Omental fat pad (tissue), 4 donors: ENCODE measurements around the gene NEDD4. TPM values are rescaled to one million over a fixed set of nuclear protein-coding genes. Genes with fewer than 3 reads are reported as not detected.
"Not testable (repeated sequence)": the region's sequence is repeated elsewhere in the genome, so short reads cannot be mapped to it uniquely, and the experiment has no call there.

Experiments used
- ATAC-seq: fragments of 150-250 bp; one replicate; pipeline ENCODE4 v1.9.1; 2016; ENCODE audit warnings: mild to moderate bottlenecking, moderate library complexity; ENCODE audit not compliant: low FRiP score
- DNase-seq: peaks from one replicate; pipeline ENCODE4 v3.0.0-alpha.2; 2019; ENCODE audit warnings: low spot score
- CTCF ChIP-seq, 3 donors: fragments of 450-650 bp; IDR thresholded peaks; one replicate each; pipeline ENCODE4 v1.5.1; 2016 to 2017; ENCODE audit warnings: antibody characterized with exemption in 3 of 3, mild to moderate bottlenecking in 3 of 3, moderate library complexity in 2 of 3
- total RNA-seq, 4 donors: library from RNA; depleted of rRNA; stranded (reverse); fragments of >200 nt; gene quantifications; one replicate each; pipeline ENCODE4 v1.1.0, GENCODE V29; 2016

Gene NEDD4
- total RNA-seq, 4 donors from 2014 or later = 9.5 to 40.5 (median 15.6) TPM

- DNase-seq (no peak), ATAC-seq (no peak)
- TF ChIP-seq CTCF (IDR thresholded peaks at IDR 0.05) = no peak
Observed at GRCh38 chr15:55969582-55969981, 23.8 kb downstream of the NEDD4 start.

GRCh38 chr15:55968923-55969322, 24.5 kb downstream of the NEDD4 start:
- DNase-seq (no peak), ATAC-seq (no peak)
- no peak for TF ChIP-seq CTCF (IDR thresholded peaks at IDR 0.05)

GRCh38 chr15:55965091-55965490, 28.3 kb downstream of the NEDD4 start:
- TF ChIP-seq CTCF (IDR thresholded peaks at IDR 0.05) = no peak
- DNase-seq (no peak), ATAC-seq (no peak)

- DNase-seq (no peak), ATAC-seq (no peak)
- no peak for TF ChIP-seq CTCF (IDR thresholded peaks at IDR 0.05)
Observed at GRCh38 chr15:55960946-55961345, 32.5 kb downstream of the NEDD4 start.

GRCh38 chr15:55959744-55960447, 33.5 kb downstream of the NEDD4 start:
- no peak for DNase-seq
- no peak for ATAC-seq
- no peak for TF ChIP-seq CTCF (IDR thresholded peaks at IDR 0.05)

GRCh38 chr15:55958349-55958748, 35.1 kb downstream of the NEDD4 start:
- DNase-seq (no peak), ATAC-seq (no peak)
- TF ChIP-seq CTCF (IDR thresholded peaks at IDR 0.05) = no peak

- ATAC-seq (no peak), DNase-seq (no peak)
- no peak for TF ChIP-seq CTCF (IDR thresholded peaks at IDR 0.05)
Observed at GRCh38 chr15:55954862-55955605, 38.4 kb downstream of the NEDD4 start.

GRCh38 chr15:55952501-55953274, 40.7 kb downstream of the NEDD4 start:
- not testable (repeated sequence) for ATAC-seq, DNase-seq

GRCh38 chr15:55944606-55945005, 48.8 kb downstream of the NEDD4 start:
- ATAC-seq, DNase-seq: not testable (repeated sequence)
